Activated CD4-positive, alpha-beta memory T cell treated with anti-CD3 and anti-CD28 coated beads for 36 hours (primary cell): ENCODE measurements around the gene TMEM238L. TPM values are rescaled to one million over a fixed set of nuclear protein-coding genes. Genes with fewer than 3 reads are reported as not detected.

Experiments
- CTCF ChIA-PET: fragments of 350-600 bp; sonication (Branson Sonifier 250); formaldehyde crosslinking; loops from one replicate; lab custom pipeline; 2021; ENCODE audit warnings: antibody characterized with exemption, inconsistent platforms; lab: Charles Lee
- POLR2A ChIA-PET: fragments of 350-600 bp; sonication (Branson Sonifier 250); formaldehyde crosslinking; loops from one replicate; lab custom pipeline; 2021; ENCODE audit warnings: antibody characterized with exemption; lab: Charles Lee
- DNase-seq: peaks from one replicate; pipeline ENCODE4 v3.0.0-alpha.2; 2020
- H3K27ac Mint-ChIP-seq: one replicate; pipeline ENCODE4 v1.8.0; 2021; ENCODE audit warnings: mixed read lengths
- H3K27me3 Mint-ChIP-seq: one replicate; pipeline ENCODE4 v1.8.0; 2021; ENCODE audit warnings: mixed read lengths
- H3K36me3 Mint-ChIP-seq: one replicate; pipeline ENCODE4 v1.8.0; 2021; ENCODE audit warnings: mixed read lengths
- H3K4me1 Mint-ChIP-seq: one replicate; pipeline ENCODE4 v1.8.0; 2021; ENCODE audit warnings: low read depth, mixed read lengths
- H3K4me3 Mint-ChIP-seq: one replicate; pipeline ENCODE4 v1.8.0; 2021; ENCODE audit warnings: mild to moderate bottlenecking, mixed read lengths
- H3K9me3 Mint-ChIP-seq: one replicate; pipeline ENCODE4 v1.8.0; 2021; ENCODE audit warnings: mixed read lengths
- intact Hi-C: fragments of 100-400 bp; cut with micrococcal nuclease; formaldehyde crosslinking; loops from one replicate; pipeline ENCODE4 v1.15.1; 2023
- total RNA-seq, 2 experiments: library from RNA; stranded (reverse); gene quantifications; one replicate each; pipeline ENCODE4 v1.2.3, GENCODE V29; 2021

Gene TMEM238L
- total RNA-seq, 2 experiments from 2014 or later, result not detected

DNA sequence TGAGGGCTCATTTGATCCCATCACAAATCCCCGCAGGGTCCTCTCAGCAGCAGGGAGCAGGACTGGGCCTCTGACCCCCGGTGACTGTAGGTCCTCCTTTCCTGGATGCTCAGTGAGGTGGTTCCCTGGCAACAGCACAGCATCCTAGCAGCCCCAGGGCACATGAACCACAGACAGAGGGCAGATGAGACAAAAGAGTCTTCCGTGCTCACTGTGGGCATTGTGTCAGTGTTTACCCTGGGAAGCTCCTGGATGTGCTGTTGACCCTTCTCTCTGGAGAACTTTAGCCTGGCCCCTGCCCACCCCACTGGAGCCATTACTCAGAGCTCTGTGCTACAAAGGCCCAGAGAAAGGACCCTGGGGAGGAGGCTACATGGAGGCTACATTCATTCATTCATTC, 52.3 kb downstream of the TMEM238L start:
- CTCF ChIA-PET, result no interaction called here
- no peak overlapping the region for H3K4me3 Mint-ChIP-seq
- intact Hi-C loops, result no loop called here
- H3K9me3 Mint-ChIP-seq, result no peaks in the 10 kb centered on the region
- peaks cover 2% of the 10 kb centered on the region for H3K27me3 Mint-ChIP-seq
- H3K27ac Mint-ChIP-seq, result no peak overlapping the region
- H3K4me1 Mint-ChIP-seq, result no peaks in the 10 kb centered on the region
- no peak for DNase-seq
- POLR2A ChIA-PET, result no interaction called here
- no peaks in the 10 kb centered on the region for H3K36me3 Mint-ChIP-seq

DNA sequence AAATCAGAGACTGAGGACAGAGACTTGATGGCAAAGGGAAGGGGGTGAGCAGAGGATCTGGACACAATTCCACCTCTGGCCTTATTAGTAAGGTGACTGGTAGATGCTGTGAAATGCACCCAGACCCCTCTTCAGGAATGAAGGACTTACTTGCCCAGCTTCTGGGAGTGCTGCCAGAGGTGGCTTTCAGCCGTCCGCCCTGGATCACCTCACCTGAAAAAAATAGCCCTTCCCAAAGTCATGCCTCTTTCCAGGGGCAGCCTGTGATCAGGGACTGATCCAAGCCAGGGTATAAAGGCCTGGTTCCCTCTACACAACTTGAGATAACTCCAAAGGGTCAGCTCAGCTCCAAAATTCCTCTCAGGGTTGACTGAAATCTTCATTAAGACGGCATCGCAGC, 53.7 kb downstream of the TMEM238L start:
- ChIA-PET POLR2A (no interaction called here), CTCF (no interaction called here)
- peaks cover 2% of the 10 kb centered on the region for H3K27me3 Mint-ChIP-seq
- no peak overlapping the region for H3K4me3 Mint-ChIP-seq
- no peaks in the 10 kb centered on the region for H3K4me1 Mint-ChIP-seq
- H3K27ac Mint-ChIP-seq, result no peak overlapping the region
- DNase-seq, result no peak
- intact Hi-C loops, result no loop called here
- H3K36me3 Mint-ChIP-seq, result no peaks in the 10 kb centered on the region
- H3K9me3 Mint-ChIP-seq, result no peaks in the 10 kb centered on the region

DNA sequence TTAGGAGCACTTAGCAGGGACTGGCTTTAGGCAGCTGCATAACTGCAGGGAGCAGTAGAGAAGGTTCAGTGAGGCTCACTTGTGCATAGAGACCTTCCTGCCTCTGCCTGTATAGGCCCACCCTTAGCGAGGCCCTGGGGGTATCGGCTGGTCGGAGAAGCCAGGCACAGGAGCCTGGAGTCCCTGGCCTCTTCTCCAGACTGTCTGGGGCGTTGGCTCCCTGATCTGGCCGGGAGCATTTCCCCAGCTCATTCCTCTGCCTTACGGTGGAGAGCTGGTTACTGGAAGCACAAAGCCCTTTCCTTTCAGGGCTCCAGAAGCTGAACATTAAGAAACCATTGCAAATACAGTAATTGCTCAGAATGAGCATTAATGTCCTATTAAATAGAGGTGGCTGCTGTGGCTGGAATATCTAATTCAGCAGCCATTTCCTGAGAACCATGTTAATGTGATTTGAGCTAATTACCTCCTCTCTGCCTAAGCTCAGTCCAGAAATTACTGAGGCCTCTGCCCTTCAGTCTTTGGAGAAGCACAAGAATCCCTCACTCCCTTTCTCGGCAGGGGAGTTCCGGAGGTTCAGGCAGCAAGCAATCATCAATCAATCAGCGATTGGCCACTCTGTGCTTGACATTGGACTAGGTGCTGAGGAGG, 55.2 kb downstream of the TMEM238L start:
- Mint-ChIP-seq H3K4me3 (no peak overlapping the region), H3K9me3 (no peaks in the 10 kb centered on the region), H3K4me1 (peaks cover 5% of the 10 kb centered on the region), H3K27ac (no peak overlapping the region), H3K27me3 (peaks cover 2% of the 10 kb centered on the region), H3K36me3 (no peaks in the 10 kb centered on the region)
- no peak for DNase-seq
- intact Hi-C loops, result no loop called here
- ChIA-PET CTCF (interaction anchor here (1.2 to 1.4 kb wide), 2 partner anchors 11 to 25 kb away, joined by 3 to 6 read pairs; no protein-coding TSS in a partner anchor), POLR2A (no interaction called here)

DNA sequence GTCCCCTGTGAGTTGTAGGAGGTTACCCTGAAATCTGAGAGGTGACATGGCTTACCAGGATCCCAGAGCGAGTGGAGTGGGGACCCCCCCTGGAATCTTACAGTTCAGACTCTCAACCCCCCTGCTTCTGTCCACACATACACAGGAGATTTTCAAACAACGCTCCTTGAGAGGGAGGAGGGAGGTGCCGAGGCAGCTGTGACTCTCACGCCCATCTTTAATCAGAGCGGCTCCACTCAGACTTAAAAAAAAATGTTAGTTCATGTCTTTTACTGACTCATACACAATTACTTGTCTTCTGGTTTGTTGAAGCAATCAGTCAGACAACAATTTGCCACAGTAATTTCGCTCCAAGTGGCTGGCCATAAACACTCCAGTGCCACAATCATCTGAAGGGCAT, 58.7 kb downstream of the TMEM238L start:
- intact Hi-C loops, result no loop called here
- Mint-ChIP-seq H3K27ac (no peak overlapping the region), H3K4me3 (no peak overlapping the region), H3K27me3 (peaks cover 2% of the 10 kb centered on the region), H3K4me1 (peaks cover 5% of the 10 kb centered on the region), H3K9me3 (no peaks in the 10 kb centered on the region), H3K36me3 (no peaks in the 10 kb centered on the region)
- ChIA-PET POLR2A (no interaction called here), CTCF (interaction anchor here (1.5 kb wide), 1 partner anchor 100 kb away, joined by 5 read pairs; no protein-coding TSS in a partner anchor)
- DNase-seq, result no peak

Other genes starting within 250 kb of the TMEM238L start
- 1 to 10 TPM; 1.6 to 2.4 TPM for gene MYH3, start 146.8 kb downstream of the TMEM238L start, total RNA-seq
- gene SCO1, start 106.6 kb downstream of the TMEM238L start, total RNA-seq, result 10 to 100 TPM; 34.6 to 36.4 TPM
- gene ADPRM, start 106.5 kb downstream of the TMEM238L start, total RNA-seq, result 10 to 100 TPM; 12.4 to 13.5 TPM
- under 1 TPM; 0.24 to 0.94 TPM for gene TMEM220, start 74.1 kb downstream of the TMEM238L start, total RNA-seq
- gene PIRT, start 34.0 kb upstream of the TMEM238L start, total RNA-seq, result not detected